GM20431 (cell line): Measurements from ENCODE around the gene ZNF462.

Source experiments
- in situ Hi-C: fragments of 300-500 bp; cut with MseI, MboI; formaldehyde crosslinking; loops from one replicate; pipeline ENCODE4 v1.15.0; 2020; ENCODE audit warnings: low sequenced_read_pairs; ENCODE audit not compliant: unreplicated experiment

The ZNF462 gene

DNA sequence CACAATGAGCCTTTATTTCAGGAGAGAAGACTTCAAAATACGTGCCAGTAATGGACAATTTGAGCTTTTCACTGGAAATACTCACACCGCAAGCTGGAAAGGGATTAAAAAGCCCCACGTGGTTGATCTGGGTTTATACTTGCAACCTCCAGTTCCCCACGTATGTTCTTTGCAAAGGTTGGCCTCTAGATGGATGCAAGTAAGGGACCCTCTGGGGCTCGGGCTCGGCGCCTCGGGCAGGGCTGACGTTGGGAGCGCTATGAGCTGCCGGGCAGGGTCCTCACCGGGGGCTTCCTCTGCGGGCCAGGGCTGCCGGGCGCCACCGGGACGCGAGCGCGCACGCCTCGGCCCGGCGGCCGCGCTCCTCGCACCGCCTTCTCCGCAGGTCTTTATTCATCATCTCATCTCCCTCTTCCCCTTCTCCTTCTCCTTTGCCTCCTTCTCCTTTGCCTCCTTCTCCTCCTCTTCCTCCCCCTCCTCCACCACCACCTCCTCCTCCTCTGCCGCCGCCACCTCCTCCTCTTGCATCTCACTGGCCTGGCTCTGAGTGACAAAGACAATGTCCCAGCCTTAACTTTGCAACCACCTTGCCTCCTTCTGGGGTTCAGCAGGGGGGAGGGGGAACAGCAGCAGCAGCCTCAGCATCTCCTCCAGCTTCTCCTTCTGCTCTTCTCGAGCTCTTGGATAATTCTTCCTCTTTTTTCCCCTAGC is 701 bp upstream of the ZNF462 start:
- in situ Hi-C loops, result no loop called here

GRCh38 chr9:106864373-106865143 is 1.6 kb downstream of the ZNF462 start:
- in situ Hi-C loops, result no loop called here

DNA sequence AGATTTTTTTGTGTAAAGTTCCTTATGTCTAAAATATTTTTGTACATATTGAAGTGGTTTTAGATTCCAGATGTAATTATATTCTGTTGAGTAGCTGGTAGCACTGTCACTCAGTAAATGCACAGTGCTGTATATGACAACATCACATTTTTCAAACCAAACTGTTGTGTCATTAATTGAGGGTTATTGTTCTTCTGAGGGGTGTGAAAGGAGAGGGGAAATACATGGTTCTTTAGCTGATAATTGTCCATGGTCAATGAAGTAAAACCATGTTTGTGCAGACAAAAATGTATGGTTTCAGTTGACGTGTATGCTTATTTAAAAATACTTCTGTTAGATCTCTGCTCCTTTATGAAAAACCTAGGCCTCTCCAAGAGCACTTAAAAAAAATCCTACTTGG is 3.3 kb downstream of the ZNF462 start:
- in situ Hi-C loops, result no loop called here

- in situ Hi-C loops, result no loop called here
Observed at GRCh38 chr9:106867286-106867685, 4.3 kb downstream of the ZNF462 start.

- in situ Hi-C loops, result no loop called here
Observed at GRCh38 chr9:106868087-106868486, 5.1 kb downstream of the ZNF462 start.

DNA sequence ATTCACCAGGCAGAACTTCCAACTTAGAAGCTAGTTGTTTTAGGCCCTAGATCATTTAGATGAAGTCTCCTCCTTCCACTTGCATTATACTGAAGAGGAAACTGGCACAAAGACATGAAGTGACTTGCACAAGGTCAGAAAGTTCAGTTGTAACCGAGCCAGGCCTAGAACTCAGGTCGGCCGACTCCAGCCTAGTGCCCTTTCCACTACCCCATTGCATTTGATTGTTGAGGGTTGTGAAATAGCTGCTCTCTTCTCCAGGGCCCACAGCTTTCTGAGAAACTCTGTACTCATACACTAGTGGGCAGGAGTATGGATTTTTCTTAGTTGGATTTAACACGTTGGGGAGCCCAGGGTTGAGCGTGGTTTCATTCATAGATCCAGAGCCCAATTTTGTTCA is 5.6 kb downstream of the ZNF462 start:
- in situ Hi-C loops, result no loop called here

- in situ Hi-C loops, result no loop called here
Observed at GRCh38 chr9:106869028-106869427, 6.1 kb downstream of the ZNF462 start.

DNA sequence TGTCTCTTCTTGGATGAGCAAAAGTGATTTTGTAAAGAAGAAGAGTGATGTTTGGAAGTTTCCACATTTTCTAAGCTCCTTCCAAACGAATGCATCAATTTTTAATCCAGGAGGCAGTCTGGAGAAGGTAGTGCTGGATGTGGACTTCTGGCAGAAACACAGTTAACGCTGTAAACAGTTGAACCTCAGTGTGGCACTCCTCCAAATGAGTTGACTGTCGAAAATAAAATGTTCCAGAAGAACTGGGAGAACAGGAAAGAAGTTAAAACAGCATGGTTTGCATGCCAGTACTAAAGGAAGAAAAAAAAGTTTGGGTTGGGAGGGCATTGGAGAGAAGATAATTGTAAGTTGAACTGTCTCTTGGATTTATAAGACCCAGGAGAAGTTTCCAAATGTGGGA is 6.5 kb downstream of the ZNF462 start:
- in situ Hi-C loops, result no loop called here

DNA sequence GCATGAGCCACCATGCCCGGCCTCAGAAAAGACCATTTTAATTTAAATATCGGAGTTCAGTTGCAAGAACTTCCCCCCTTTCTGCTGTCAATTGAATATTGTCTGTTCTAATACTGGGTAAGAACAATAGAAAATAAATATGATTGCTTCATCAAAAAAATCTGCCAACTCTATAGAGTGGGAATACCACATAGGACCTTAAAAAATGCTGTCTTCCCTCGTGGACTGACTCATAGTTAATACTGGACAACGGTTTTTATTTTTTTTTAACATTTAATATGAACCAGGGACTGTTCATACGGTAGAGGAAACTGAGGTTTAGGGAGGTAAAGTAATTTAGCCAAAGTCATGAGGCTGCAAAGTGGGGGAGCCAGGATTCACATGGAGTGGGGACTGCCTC is 9.7 kb downstream of the ZNF462 start:
- in situ Hi-C loops, result no loop called here

- in situ Hi-C loops, result no loop called here
Observed at GRCh38 chr9:106874031-106874430, 11.1 kb downstream of the ZNF462 start.

GRCh38 chr9:106874652-106875051 is 11.7 kb downstream of the ZNF462 start:
- in situ Hi-C loops, result loop anchor here (25.0 kb wide), 1 partner anchor 87 kb away; no protein-coding TSS in a partner anchor

DNA sequence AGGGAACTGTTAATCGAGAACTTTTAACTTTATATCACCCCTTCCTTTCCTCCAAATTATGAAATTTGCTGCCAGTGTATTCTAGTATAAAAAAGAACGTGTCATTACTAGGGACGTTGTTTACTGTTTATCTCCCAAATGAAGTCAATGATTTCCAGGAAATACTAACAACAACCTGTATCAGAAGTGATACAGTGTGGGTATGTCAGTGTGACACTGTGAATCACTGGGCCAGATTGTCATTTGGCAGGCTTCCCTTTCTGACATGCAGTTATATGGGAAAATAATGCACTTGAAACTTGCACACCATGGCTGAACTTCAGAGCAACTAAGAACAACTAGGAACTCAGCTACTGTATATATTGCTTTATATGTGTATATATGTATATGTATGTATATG is 12.6 kb downstream of the ZNF462 start:
- in situ Hi-C loops, result loop anchor here (25.0 kb wide), 1 partner anchor 88 kb away; no protein-coding TSS in a partner anchor

DNA sequence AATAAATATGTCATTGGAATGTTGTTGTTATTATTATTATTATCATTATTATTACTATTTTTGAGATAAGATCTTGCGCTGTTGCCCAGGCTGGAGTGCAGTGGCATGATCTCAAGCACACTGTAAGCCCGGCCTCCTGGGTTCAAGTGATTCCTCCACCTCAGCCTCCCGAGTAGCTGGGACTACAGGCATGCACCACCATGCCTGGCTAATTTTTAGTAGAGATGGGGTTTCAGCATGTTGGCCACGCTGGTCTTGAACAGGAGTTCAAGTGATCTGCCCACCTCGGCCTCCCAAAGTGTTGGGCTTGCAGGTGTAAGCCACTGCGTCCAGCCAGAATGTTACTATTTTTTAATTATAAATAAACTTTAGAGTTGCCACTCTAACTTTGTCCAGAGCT is 14.4 kb downstream of the ZNF462 start:
- in situ Hi-C loops, result loop anchor here (25.0 kb wide), 1 partner anchor 90 kb away; no protein-coding TSS in a partner anchor

DNA sequence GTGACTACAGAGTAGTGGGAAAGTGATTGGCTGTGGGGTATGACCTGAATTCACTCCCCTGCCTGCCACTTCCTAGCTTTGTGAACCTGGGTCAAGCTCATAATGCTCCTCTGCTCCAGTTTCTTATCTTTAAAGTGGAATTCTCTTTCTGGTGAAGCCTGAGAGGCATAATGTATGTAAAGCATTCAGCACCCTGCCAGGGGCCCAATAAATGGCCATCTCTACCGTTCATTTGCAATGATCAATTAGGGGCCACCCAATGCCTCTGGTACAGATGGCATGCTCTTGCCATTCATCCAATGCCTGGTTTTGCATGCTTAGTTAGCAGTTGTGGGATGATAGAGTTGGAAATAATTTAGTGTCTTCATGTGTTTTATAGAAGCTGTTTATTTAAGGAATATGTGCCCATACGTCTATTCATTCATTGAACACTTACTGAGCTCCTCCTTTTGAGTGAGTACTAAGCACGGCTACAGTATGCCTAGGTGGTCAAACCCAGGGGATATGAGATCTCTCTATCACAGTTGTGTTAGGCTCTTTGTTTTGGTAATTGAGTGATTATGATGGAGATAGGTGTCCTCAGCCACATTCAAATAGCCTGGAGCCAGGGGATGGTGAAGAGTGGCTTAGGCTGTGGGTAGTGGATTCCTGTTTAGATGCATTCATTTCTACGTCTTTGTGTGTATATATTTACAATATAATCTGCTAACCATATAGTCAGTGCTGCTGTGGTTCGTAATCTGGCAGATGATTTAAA is 15.3 kb downstream of the ZNF462 start:
- in situ Hi-C loops, result loop anchor here (25.0 kb wide), 1 partner anchor 91 kb away; no protein-coding TSS in a partner anchor

GRCh38 chr9:106878934-106879333 is 16.0 kb downstream of the ZNF462 start:
- in situ Hi-C loops, result loop anchor here (25.0 kb wide), 1 partner anchor 92 kb away; no protein-coding TSS in a partner anchor

DNA sequence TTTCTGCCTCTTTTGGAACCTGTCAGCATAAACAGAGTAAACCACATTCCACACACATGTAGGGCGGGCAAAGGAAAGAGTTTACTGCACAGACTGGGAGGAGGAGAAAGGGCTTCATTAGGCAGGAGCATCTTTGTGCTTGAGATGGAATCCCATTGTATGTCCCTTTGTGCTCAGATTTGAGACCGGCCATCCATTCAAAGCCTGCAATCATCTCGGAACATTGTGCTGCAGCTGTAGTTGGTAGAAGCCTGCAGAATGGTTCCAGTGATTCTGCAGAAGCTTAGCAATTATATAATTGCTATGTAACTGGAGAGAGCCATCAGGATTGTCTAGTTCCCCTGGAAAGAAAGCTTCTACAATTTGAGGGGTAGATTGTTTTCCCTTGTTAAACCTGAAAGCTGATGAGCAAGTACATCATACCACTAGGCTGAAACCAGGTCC is 16.5 kb downstream of the ZNF462 start:
- in situ Hi-C loops, result loop anchor here (25.0 kb wide), 1 partner anchor 92 kb away; no protein-coding TSS in a partner anchor

DNA sequence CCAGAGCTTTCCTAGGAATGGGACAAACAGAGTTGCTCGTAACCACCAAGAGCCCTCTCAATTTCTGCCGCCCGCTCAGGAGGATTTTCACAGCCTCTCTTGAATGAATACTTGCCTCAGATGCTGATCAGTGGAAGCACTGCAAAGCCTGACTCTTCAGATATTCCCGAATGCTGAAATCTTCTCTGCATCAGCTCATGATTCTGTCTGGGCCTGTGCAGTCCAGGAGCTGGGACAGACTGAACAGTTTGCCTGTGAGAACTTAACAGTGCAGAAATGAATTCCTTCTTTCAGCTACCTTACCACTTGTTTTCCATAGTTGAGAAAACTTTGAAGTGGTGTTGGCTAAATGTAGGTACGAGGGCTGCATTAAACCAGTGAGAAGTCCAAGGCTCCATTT is 17.1 kb downstream of the ZNF462 start:
- in situ Hi-C loops, result loop anchor here (25.0 kb wide), 1 partner anchor 93 kb away; no protein-coding TSS in a partner anchor

DNA sequence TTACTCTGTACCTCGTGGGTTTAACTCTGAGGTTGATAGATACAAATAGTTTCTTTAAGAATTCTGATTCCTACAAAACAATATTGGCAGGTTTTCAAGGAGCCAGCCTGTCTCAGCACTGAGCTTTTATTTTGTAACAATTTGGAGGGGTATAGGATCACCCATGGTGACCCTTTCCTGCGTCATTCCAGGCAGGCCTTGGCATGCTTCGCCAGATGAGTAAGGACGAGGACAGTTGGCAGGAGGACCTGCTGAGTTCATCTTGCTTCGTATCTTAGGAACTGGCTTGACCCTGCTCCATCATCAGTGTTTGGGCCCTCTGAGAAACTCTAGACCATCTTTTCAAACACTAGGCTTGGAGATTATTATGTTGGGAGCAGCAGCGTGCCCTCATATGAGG is 17.9 kb downstream of the ZNF462 start:
- in situ Hi-C loops, result loop anchor here (25.0 kb wide), 1 partner anchor 94 kb away; no protein-coding TSS in a partner anchor

- in situ Hi-C loops, result loop anchor here (25.0 kb wide), 1 partner anchor 96 kb away; no protein-coding TSS in a partner anchor
Observed at GRCh38 chr9:106883030-106883429, 20.1 kb downstream of the ZNF462 start.

GRCh38 chr9:106883626-106884190 is 20.7 kb downstream of the ZNF462 start:
- in situ Hi-C loops, result loop anchor here (25.0 kb wide), 1 partner anchor 96 kb away; no protein-coding TSS in a partner anchor
